Kidney epithelial cell (primary cell): ENCODE measurements around the gene NBEAL2. TPM values are rescaled to one million over a fixed set of nuclear protein-coding genes. Genes with fewer than 3 reads are reported as not detected.

Source experiments
- DNase-seq: peaks from one replicate; pipeline ENCODE4 v3.0.0-alpha.2; 2010; ENCODE audit warnings: low read depth
- H3K27me3 ChIP-seq: 2 replicates; pipeline ENCODE4 v1.6.0; 2011; ENCODE audit warnings: low read length; ENCODE audit not compliant: control insufficient read depth, insufficient read depth
- H3K36me3 ChIP-seq: 2 replicates; pipeline ENCODE4 v1.5.1; 2011; ENCODE audit warnings: low read length; ENCODE audit not compliant: control insufficient read depth, insufficient read depth
- H3K4me3 ChIP-seq: 2 replicates; pipeline ENCODE4 v1.5.1; 2011; ENCODE audit warnings: low read depth, mild to moderate bottlenecking, control low read depth, low read length
- total RNA-seq: library from RNA; depleted of rRNA; stranded (reverse); fragments of >200 nt; gene quantifications from 2 replicates; pipeline ENCODE4 v1.2.3, GENCODE V29; 2015
- TF ChIP-seq, protein P1 (sequence below): IDR thresholded peaks from 2 replicates; pipeline ENCODE4 v1.5.1; 2011; ENCODE audit warnings: mild to moderate bottlenecking, moderate library complexity, low read length, control low read depth, inconsistent platforms; ENCODE audit not compliant: insufficient read depth, poor library complexity, severe bottlenecking

The NBEAL2 gene
- total RNA-seq, 1 donor from 2014 or later, result 37.5 TPM

- no peaks in the 10 kb centered on the region for H3K27me3 ChIP-seq
- H3K36me3 ChIP-seq, result no peaks in the 10 kb centered on the region
- no peak for DNase-seq
- no peak overlapping the region for H3K4me3 ChIP-seq
- TF ChIP-seq, protein P1, sequence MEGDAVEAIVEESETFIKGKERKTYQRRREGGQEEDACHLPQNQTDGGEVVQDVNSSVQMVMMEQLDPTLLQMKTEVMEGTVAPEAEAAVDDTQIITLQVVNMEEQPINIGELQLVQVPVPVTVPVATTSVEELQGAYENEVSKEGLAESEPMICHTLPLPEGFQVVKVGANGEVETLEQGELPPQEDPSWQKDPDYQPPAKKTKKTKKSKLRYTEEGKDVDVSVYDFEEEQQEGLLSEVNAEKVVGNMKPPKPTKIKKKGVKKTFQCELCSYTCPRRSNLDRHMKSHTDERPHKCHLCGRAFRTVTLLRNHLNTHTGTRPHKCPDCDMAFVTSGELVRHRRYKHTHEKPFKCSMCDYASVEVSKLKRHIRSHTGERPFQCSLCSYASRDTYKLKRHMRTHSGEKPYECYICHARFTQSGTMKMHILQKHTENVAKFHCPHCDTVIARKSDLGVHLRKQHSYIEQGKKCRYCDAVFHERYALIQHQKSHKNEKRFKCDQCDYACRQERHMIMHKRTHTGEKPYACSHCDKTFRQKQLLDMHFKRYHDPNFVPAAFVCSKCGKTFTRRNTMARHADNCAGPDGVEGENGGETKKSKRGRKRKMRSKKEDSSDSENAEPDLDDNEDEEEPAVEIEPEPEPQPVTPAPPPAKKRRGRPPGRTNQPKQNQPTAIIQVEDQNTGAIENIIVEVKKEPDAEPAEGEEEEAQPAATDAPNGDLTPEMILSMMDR, result no peak
Measured at GRCh38 chr3:46986055-46986730, 6.7 kb downstream of the NBEAL2 start.

DNA sequence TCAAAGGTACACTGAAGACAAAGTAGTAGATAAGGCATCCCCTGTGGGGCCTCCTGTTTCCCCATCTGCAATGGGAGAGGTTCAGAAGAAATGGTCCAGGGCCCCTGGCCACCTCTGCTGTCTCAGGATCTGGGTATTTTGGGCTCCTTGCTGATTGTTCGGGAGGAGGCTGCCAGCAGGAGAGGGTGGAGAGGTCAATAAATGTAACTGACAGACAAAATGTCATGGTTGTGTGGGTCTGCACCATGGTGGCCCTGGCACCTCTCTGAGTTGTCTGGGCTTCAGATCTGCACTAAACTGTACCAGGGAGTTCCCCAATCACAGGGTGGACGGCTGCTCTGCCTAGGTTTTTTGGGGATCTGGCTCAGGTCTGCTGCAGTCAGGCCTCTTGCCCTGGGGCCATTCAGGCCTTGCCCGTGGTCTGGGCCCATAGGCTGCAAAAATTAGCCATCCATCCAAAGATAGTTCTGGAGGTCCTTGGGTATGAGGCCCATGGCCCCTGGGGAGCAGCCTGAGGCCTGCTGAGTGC is 7.4 kb downstream of the NBEAL2 start:
- Histone ChIP-seq H3K36me3 (no peaks in the 10 kb centered on the region), H3K4me3 (no peak overlapping the region), H3K27me3 (no peaks in the 10 kb centered on the region)
- TF ChIP-seq, protein P1, result no peak
- no peak for DNase-seq

DNA sequence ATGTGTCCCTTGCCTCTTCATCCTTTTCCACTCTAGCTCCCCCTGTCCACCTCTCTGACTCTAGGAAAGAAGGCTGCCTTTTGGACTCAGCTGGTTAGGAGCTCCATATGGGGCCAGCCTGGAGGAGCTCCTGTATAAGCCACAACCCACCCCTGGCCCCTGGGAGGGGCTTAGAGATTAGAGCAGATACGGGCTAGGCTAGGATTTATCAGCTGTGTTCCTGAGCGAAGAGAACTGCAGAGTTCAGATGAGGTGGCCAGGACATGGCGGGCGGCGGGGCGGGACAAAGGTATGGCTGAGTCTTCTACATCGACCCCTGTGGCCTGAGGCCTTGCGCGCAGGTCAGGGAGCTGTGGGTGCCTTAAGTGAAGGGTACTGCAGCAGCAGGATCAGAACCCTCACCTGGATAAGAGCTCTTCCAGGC is 7.9 kb downstream of the NBEAL2 start:
- DNase-seq, result no peak
- Histone ChIP-seq H3K4me3 (no peak overlapping the region), H3K27me3 (no peaks in the 10 kb centered on the region), H3K36me3 (no peaks in the 10 kb centered on the region)
- TF ChIP-seq, protein P1, result no peak

DNA sequence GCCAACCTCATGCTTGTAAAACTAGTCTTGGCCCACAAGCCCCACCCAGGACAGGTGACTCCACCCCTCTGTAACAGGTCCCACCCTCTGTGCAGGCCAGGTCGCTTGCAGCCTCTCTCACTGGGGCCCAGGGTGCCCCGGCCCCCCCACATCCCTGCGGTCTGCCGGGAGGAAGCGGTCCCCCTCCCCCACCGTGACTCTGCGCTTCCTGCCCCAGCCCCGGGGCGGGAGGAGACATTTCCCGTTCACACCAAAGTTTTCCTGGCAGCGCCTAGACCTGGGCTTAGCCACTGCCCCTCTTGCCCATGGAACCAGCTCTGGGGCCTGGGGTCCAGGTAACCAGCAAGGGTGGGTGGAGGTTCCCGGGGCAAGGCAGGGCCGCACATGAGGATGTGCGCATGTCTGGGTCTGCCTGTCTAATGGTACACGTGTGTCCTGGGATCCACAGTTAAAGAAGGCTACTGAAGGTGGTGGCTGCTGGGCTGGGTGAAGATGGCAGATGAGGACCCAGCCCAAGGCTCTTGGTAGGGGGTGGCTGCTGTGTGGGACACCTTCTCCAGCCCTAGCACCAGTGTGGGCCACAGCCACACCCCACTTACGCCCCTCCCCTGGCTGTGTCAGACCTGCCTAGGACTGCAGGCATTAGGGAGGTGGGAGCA is 8.4 kb downstream of the NBEAL2 start:
- no peak overlapping the region for H3K4me3 ChIP-seq
- no peak for DNase-seq
- no peaks in the 10 kb centered on the region for H3K27me3 ChIP-seq
- TF ChIP-seq, protein P1, result no peak
- H3K36me3 ChIP-seq, result no peaks in the 10 kb centered on the region

GRCh38 chr3:46988616-46989015 is 9.2 kb downstream of the NBEAL2 start:
- no peaks in the 10 kb centered on the region for H3K36me3 ChIP-seq
- TF ChIP-seq, protein P1, result no peak
- no peaks in the 10 kb centered on the region for H3K27me3 ChIP-seq
- H3K4me3 ChIP-seq, result no peak overlapping the region
- DNase-seq, result no peak
